Ectodermal cell (in vitro differentiated cells): ENCODE data around the gene CLIP3.
"Not testable (repeated sequence)": the region's sequence is repeated elsewhere in the genome, so short reads cannot be mapped to it uniquely, and the experiment has no call there.

Experiments
- H3K27ac ChIP-seq: 2 replicates; pipeline ENCODE4 v1.7.0; 2013; ENCODE audit warnings: mild to moderate bottlenecking, low read depth, low read length; ENCODE audit not compliant: insufficient read depth, poor library complexity, severe bottlenecking
- H3K27me3 ChIP-seq: 2 replicates; pipeline ENCODE4 v1.7.0; 2013; ENCODE audit warnings: mild to moderate bottlenecking, low read length; ENCODE audit not compliant: insufficient read depth, control insufficient read depth, poor library complexity, severe bottlenecking
- H3K36me3 ChIP-seq: one replicate; pipeline ENCODE4 v1.7.0; 2013; ENCODE audit warnings: low read length; ENCODE audit not compliant: control insufficient read depth, insufficient read depth
- H3K4me1 ChIP-seq: one replicate; pipeline ENCODE4 v1.7.0; 2013; ENCODE audit warnings: low read length; ENCODE audit not compliant: control insufficient read depth, insufficient read depth
- H3K4me3 ChIP-seq: 2 replicates; pipeline ENCODE4 v1.7.0; 2013; ENCODE audit warnings: low read depth, low read length, control low read depth; ENCODE audit not compliant: insufficient read depth
- H3K9me3 ChIP-seq: 2 replicates; pipeline ENCODE4 v1.7.0; 2013; ENCODE audit warnings: mild to moderate bottlenecking, low read length, moderate library complexity; ENCODE audit not compliant: control insufficient read depth
- WGBS, 2 experiments: methylation state at CpG; one replicate each; pipeline ENCODE4 v1.1.7; 2013; ENCODE audit warnings: missing lambda C conversion rate in 2 of 2; 5-methylcytosine and 5-hydroxymethylcytosine counted together

The CLIP3 gene

GRCh38 chr19:36047835-36048234 is 15.2 kb upstream of the CLIP3 start:
- Histone ChIP-seq H3K27me3 (no peaks in the 10 kb centered on the region), H3K27ac (no peak overlapping the region), H3K36me3 (no peaks in the 10 kb centered on the region), H3K4me1 (no peaks in the 10 kb centered on the region), H3K9me3 (no peaks in the 10 kb centered on the region), H3K4me3 (no peak overlapping the region)

DNA sequence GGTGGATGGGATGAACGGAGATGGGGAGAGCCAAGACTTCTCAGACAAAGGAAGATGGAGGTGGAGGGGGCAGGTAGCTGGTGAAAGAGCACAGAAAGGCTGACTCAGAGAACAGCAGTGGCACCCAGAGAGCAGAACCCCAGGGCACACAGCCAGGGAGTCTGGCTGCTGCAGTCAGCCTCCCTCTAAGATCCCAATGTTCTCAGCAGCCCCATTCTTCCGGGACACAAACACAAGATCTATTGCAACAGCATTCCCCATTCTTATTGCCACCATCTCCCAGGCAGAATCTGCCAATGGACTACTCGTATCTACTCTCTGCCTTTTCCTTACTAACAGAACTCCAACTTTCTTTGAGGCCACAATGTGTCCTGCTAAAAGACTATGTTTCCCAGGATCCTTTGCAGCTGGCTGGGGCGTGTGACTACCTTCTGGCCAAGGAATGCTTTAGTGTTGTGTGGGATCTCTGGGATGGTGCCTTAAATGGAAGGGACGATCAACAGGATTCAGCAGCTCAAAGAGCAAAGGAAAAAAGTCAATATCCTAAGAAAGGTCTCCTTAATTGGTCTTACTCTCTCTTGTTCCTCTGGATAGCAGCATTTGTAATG is 13.9 kb upstream of the CLIP3 start:
- no peaks in the 10 kb centered on the region for H3K9me3 ChIP-seq
- peaks cover under 1% of the 10 kb centered on the region for H3K4me1 ChIP-seq
- 87 to 88% methylated on average over 5 of the region's 5 CpGs for WGBS, 2 experiments
- no peaks in the 10 kb centered on the region for H3K36me3 ChIP-seq
- H3K4me3 ChIP-seq, result no peak overlapping the region
- no peak overlapping the region for H3K27ac ChIP-seq
- no peaks in the 10 kb centered on the region for H3K27me3 ChIP-seq

- Histone ChIP-seq H3K27ac (no peak overlapping the region), H3K4me1 (peaks cover 5% of the 10 kb centered on the region), H3K4me3 (no peak overlapping the region), H3K36me3 (no peaks in the 10 kb centered on the region), H3K27me3 (no peaks in the 10 kb centered on the region), H3K9me3 (no peaks in the 10 kb centered on the region)
- WGBS, 2 experiments, result 94 to 95% methylated on average over 2 of the region's 2 CpGs
Observed at GRCh38 chr19:36043952-36044351, 11.3 kb upstream of the CLIP3 start.

DNA sequence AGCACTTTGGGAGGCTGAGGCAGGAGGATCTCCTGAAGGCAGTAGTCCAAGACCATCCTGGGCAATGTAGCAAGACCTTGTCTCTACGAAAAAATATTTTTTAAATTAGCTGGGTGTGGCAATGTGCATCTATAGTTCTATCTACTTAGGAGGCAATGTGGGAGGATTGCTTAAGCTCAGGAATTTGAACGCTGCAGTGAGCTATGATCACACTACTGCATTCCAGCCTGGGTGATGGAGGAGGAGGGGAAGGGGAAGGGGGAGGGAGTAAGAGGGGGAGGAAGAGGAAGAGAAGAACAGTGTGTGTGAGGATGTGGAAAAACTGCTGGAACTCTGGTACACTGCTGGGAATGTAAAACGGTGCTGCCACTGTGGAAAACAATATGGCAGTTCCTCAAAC is 9.2 kb upstream of the CLIP3 start:
- WGBS, 2 experiments, result 47 to 48% methylated on average over 3 of the region's 3 CpGs
- H3K36me3 ChIP-seq, result no peaks in the 10 kb centered on the region
- no peaks in the 10 kb centered on the region for H3K27me3 ChIP-seq
- H3K4me3 ChIP-seq, result no peak overlapping the region
- no peak overlapping the region for H3K27ac ChIP-seq
- no peaks in the 10 kb centered on the region for H3K9me3 ChIP-seq
- peaks cover 5% of the 10 kb centered on the region for H3K4me1 ChIP-seq

- WGBS, 2 experiments, result 89 to 92% methylated on average over 6 of the region's 6 CpGs
- H3K27me3 ChIP-seq, H3K36me3 ChIP-seq: not testable (repeated sequence)
Observed at GRCh38 chr19:36041092-36041491, 8.4 kb upstream of the CLIP3 start.

DNA sequence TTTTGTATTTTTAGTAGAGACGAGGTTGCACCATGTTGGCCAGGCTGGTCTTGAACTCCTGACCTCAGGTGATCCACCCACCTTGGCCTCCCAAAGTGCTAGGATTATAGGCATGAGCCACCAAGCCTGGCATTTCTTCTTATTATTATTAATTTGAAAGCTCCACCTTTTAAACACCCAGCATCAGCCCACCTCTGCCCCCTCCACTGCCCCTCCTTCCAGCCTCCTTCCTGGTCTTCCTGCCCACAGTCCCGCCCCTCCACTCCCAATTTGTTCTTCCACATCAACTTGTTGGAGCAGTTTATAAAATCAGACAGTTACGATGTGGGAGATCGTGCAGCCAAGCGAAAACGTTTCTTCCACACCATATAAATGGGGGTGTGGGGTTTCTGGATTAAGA is 7.8 kb upstream of the CLIP3 start:
- Histone ChIP-seq H3K36me3 (no peaks in the 10 kb centered on the region), H3K27me3 (no peaks in the 10 kb centered on the region), H3K9me3 (no peaks in the 10 kb centered on the region), H3K4me3 (no peak overlapping the region), H3K4me1 (peaks cover 5% of the 10 kb centered on the region), H3K27ac (no peak overlapping the region)
- 86 to 93% methylated on average over 2 to 4 of the region's 6 CpGs for WGBS, 2 experiments

More at GRCh38 chr19:36041092-36041491, 8.4 kb upstream of the CLIP3 start:
- not testable (repeated sequence) for H3K4me3 ChIP-seq, H3K27ac ChIP-seq, H3K4me1 ChIP-seq, H3K9me3 ChIP-seq

DNA sequence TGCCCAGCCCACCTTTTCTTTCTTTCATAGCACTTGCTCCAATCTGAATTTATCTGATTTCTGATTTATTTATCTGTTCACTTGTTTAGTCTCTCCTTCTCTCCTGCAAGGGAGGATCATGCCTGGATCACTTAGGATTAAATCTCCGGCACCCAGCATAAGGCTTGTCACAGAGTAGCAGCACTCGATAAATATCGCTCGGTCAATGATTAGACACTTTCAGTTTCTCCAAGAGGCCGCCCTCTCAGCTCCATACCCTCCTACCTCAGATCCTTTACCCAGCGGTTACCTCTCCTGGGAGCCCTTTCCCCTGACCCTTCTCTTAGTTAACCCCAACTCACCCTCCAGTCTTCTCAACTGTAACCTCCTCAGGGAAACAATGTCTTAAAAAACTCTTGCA is 1.4 kb downstream of the CLIP3 start:
- H3K27me3 ChIP-seq, result no peaks in the 10 kb centered on the region
- H3K4me3 ChIP-seq, result no peak overlapping the region
- H3K4me1 ChIP-seq, result no peaks in the 10 kb centered on the region
- H3K27ac ChIP-seq, result no peak overlapping the region
- no peaks in the 10 kb centered on the region for H3K9me3 ChIP-seq
- 90 to 93% methylated on average over 6 of the region's 6 CpGs for WGBS, 2 experiments
- peaks cover 10% of the 10 kb centered on the region for H3K36me3 ChIP-seq

DNA sequence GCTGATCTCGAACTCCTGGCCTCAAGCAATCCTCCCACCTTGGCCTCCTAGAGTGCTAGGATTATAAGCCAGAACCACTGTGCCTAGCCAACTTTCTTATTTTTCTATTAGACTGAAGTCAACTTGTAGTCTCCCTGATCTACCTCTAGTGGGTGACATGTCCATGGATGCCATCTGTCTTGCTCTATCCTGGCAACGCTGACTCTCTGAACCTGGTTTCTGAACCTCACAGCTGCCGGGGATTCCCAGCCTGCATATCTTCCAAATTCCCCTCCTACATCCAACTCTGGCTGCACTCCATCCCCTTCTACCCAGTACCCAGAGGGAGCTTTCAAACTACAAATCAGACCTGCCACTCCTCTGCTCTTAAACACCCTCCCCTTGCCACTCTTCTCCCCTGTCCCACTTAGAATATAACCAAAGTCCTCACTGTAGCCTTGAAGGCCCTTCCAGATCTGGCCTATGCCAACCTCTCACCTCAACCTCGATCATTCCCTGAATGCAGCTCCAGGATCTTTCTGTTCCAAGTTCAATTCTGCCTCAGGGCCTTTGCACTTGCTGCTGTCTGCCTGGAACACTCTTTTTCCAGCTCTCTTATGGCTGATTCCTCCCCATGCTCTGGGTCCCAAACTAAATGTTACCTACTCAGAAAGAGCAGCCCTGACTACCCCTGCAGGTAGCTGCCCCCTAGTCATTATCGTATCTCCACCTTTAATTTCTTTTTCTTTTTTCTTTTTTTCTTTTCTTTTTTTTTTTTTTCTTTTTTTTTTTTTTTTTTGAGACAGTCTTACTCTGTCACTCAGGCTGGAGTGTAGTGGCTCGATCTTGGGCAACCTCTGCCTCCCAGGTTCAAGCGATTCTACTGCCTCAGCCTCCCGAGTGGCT is 2.2 kb downstream of the CLIP3 start:
- Histone ChIP-seq H3K9me3 (no peaks in the 10 kb centered on the region), H3K4me3 (no peak overlapping the region), H3K27ac (no peak overlapping the region), H3K4me1 (no peaks in the 10 kb centered on the region), H3K36me3 (peaks cover 19% of the 10 kb centered on the region), H3K27me3 (no peaks in the 10 kb centered on the region)
- WGBS, 2 experiments, result 89 to 95% methylated on average over 7 to 8 of the region's 8 CpGs

GRCh38 chr19:36028313-36029041 is 4.2 kb downstream of the CLIP3 start:
- H3K9me3 ChIP-seq, result no peaks in the 10 kb centered on the region
- WGBS, 2 experiments, result 92 to 95% methylated on average over 8 to 10 of the region's 10 CpGs
- no peak overlapping the region for H3K27ac ChIP-seq
- no peaks in the 10 kb centered on the region for H3K4me1 ChIP-seq
- peaks cover 30% of the 10 kb centered on the region for H3K36me3 ChIP-seq
- H3K27me3 ChIP-seq, result no peaks in the 10 kb centered on the region
- no peak overlapping the region for H3K4me3 ChIP-seq

GRCh38 chr19:36027696-36028095 is 5.0 kb downstream of the CLIP3 start:
- 92 to 96% methylated on average over 6 of the region's 6 CpGs for WGBS, 2 experiments
- Histone ChIP-seq H3K4me3 (no peak overlapping the region), H3K36me3 (peaks cover 32% of the 10 kb centered on the region), H3K27ac (no peak overlapping the region), H3K4me1 (no peaks in the 10 kb centered on the region), H3K9me3 (no peaks in the 10 kb centered on the region), H3K27me3 (no peaks in the 10 kb centered on the region)
